GM20431 (cell line): ENCODE measurements around the gene TXNRD2.
"Not testable (repeated sequence)": the region's sequence is repeated elsewhere in the genome, so short reads cannot be mapped to it uniquely, and the experiment has no call there.

Source experiments
- in situ Hi-C: fragments of 300-500 bp; cut with MseI, MboI; formaldehyde crosslinking; loops from one replicate; pipeline ENCODE4 v1.15.0; 2020; ENCODE audit warnings: low sequenced_read_pairs; ENCODE audit not compliant: unreplicated experiment

Gene TXNRD2

DNA sequence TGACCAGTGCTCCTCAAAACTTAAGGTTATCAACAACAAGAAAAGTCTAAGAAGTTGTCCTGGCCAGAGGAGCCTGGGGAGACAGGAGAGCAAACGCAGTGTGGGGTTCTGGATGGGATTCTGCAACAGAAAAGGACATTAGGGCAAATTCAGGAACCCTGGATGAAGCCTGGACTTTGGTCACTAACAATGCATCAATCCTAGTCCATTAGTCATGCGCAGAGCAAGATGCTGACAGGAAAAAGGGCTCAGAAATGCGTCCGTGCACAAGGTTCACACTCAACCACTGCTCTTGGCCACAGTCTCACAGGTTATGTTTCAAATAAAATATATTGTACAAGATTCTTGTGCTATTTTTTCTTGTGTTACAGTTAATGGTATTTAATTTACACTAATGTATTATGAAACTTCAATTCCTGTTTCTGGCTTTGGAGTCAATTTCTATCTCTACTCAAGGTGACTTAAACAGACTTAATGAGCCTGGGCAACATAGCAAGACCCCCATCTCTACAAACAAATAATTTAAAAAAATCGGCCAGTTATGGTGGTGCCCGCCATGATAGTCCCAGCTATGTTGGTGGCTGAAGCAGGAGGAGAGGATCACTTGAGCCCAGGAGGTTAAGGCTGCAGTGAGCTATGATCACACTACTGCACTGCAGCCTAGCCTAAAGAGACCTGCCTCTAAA lies 100.5 kb downstream of the TXNRD2 start:
- in situ Hi-C loops: no loop called here

- in situ Hi-C loops: no loop called here
Measured at GRCh38 chr22:19840059-19840458, 101.6 kb downstream of the TXNRD2 start.

- in situ Hi-C loops: no loop called here
Measured at GRCh38 chr22:19837915-19838314, 103.7 kb downstream of the TXNRD2 start.

- in situ Hi-C loops: no loop called here
Measured at GRCh38 chr22:19836512-19836911, 105.1 kb downstream of the TXNRD2 start.

DNA sequence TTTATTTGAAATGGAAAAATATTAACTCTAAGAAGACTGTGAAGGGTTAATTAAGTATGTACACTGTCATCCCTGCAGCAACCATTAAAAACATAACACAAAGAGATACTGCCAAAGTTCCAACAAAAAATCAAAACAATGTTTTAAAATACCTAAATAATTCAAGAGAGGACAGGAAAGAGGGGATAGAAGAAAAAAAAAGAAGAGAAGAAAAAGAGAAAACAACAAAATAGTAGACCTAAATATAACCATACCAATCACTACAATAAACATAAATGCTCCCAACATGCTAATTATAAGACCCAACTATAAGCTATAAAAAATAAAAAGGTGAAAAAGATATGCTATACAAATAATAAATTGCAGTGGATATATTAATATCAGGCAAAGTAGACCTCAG lies 107.0 kb downstream of the TXNRD2 start:
- in situ Hi-C loops: no loop called here

DNA sequence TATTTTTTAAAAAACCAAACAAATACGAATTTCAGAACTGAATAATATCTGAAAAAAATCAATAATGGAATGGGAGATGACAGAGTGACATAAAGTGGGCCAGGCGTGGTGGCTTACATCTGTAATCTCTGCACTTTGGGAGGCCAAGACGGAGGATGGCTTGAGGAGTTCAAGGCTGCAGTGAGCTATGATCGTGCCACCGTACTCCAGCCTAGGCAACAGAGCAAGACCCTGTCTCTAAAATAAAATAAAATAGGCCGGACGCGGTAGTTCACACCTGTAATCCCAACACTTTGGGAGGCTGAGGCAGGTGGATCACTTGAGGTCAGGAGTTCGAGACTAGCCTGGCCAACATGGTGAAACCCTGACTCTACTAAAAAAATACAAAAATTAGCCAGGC lies 108.3 kb downstream of the TXNRD2 start:
- in situ Hi-C loops: not testable (repeated sequence)

- in situ Hi-C loops: no loop called here
Measured at GRCh38 chr22:19832476-19833108, 109.0 kb downstream of the TXNRD2 start.

DNA sequence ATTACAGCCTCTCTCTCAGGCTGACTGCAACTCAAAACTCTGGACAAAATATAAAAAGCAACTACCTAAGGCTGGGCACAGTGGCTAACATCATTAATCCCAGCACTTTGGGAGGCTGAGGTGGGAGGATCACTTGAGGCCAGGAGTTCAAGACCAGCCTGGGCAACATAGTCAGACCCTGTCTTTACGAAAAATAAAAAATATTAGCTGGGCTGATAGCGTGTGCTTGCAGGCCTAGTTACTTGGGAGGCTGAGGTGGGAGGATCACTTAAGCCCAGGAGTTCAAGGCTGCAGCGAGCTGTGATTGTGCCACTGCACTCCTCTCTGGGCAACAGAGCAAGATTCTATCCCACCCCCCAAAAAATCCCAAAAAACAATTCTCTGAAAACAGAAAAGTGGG lies 109.6 kb downstream of the TXNRD2 start:
- in situ Hi-C loops: not testable (repeated sequence)

- in situ Hi-C loops: no loop called here
Measured at GRCh38 chr22:19831016-19831415, 110.6 kb downstream of the TXNRD2 start.

DNA sequence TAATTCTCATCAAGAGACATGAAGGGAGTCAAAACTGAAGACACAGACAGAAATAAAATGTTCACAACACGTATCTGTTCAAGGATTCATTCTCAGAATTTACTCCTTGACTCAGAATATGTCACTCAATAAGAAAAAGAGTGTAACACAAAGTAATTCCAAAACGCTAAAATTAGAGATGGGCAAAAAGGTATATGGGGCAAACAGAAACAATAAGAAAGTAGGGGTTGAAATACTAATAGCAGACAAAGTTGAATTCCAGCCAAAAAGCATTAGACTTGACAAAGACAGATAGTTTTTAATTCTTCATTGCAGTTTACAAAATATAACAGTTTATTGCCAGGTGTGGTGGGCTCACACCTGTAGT lies 113.6 kb downstream of the TXNRD2 start:
- in situ Hi-C loops: no loop called here

DNA sequence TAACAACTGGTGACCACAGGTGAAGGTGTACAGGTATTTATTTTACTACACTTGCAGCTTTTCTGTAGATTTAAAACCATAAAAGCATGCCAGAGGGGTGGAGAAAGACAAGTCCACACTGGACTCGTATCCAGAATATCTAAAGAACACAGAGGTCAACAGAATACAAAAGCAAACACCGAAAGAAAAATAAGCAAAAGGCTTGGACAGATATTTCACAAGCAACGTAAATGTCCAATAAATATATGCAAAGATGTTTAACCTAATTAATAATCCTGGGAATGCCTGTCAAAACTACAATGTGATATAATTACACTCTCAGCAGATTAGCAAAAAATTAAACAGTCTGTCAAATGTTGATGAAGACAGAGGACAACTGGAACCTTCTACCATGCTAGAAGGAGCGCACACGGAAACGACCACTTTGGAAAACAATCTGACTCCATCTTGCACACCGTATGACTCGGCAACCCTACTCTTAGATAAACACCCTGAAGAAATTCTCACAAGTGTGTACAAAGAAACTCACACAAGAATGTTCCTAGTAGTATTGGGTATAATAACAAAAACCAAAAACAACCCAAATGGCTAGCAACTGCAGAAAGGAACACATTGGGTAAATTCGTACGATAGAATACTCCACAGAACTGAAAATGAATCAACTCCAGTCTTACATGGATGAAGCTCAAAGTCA lies 114.1 kb downstream of the TXNRD2 start:
- in situ Hi-C loops: no loop called here

DNA sequence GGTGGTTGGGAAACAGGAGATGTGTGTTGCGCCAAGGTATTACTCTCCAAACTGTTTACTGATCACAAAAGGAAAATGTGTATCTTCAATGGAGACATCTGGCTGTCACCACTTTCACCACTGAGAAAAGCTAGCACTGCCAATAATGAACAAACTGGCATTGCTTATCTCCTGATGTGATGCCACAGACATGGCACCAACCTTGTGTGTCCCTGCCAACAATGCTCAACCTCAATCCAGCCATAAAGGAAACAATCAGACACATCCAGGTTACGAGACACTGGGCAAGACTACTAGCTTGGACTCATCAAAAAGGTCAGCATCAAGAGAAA lies 115.0 kb downstream of the TXNRD2 start:
- in situ Hi-C loops: no loop called here

DNA sequence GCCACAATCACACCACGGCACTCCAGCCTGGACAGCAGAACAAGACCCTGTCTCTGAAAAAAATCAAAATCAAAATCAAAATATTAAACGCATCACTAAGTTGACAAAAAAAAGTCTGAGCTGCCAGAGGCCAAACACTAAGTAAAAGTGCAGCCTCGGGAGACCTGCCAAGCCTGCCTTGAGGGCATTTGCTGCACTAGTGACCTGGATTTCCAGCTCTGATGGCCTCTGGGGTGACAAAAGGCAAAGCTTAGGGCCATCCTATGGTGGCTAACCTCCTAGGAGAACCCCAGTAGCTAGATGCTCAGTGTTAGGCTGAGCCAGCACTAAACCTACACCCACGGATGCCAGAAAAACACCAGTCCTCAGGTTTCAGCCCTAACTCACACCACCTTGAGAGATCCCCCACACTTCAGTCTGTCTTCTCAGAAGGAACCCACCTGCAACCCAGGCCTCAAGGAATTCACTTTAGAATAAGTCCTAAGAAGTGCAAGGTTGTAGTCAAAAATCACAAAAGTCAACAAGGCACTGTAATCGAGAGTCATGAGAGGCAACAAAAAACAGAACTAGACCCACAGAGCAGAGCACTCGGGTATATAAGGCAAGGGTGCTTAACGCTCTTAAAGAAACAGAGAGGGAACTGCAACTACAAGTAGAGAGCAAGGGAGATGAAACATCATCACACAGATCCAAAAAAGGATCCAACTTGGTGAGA lies 115.6 kb downstream of the TXNRD2 start:
- in situ Hi-C loops: no loop called here
